ENCODE data around the gene CACNB2.
"Not testable (repeated sequence)": the region's sequence is repeated elsewhere in the genome, so short reads cannot be mapped to it uniquely, and the experiment has no call there.

CACNB2 gene

DNA sequence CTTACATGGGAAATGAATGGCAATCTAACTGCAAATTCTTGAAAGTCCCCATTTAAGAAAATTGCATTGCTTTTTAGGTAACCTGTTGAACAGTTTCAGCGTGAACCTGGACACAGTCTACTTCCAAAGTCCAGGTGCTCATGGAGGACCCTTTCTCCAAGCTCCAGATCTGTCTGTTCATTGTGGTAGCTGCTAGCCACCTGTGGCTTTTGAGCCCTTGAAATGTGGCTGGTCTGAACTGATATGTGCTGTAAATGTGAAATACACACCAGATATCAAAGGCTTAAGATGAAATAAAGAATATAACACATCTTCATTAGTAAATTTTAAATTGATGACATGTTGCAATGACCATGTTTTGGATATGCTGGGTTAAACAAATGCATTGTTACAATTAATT lies 4.2 kb downstream of the CACNB2 start:
- DNase-seq (ENCODE audit: low read depth, low spot score): no peak
- H3K27ac ChIP-seq: no peak overlapping the region

DNA sequence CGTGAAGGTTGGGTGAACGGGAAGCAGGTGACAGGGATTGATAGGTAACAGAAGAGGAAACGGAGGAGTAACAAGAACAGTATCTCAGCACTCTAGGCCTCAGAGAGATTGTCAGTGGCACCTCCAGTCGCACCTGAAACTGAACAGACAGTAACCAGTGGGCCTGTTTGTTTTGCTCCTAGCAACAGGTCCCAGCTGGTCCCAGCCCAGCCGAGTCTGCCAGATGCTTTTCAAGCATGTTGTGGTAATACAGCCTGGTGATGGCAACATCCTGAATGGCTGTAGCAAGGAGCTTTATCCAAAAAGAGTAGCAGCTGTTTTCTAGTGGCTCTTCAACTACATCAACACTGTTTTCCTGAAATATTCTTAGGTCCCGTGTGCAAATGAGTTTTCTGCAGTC lies 4.7 kb downstream of the CACNB2 start:
- DNase-seq (ENCODE audit: low read depth, low spot score): no peak
- H3K27ac ChIP-seq: no peak overlapping the region

DNA sequence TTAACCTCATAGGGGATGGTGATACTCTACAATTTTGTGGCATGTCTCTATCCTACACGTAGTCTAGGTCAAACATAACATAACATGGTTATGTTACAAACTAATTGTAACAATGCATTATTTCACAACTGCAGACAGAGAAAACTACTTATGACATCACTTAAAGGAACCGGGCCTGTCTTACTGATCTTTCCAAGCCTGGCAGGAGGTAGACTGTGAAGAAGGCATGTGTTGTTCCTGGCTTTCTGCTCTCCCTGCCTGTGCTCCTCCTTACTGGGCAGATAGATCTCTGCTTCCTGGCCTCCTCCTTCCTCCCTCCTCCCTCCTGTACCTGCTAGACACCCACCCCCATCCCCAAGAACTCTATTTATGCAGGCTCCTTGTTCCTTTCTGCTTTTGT lies 5.4 kb downstream of the CACNB2 start:
- DNase-seq (ENCODE audit: low read depth, low spot score): no peak

DNA sequence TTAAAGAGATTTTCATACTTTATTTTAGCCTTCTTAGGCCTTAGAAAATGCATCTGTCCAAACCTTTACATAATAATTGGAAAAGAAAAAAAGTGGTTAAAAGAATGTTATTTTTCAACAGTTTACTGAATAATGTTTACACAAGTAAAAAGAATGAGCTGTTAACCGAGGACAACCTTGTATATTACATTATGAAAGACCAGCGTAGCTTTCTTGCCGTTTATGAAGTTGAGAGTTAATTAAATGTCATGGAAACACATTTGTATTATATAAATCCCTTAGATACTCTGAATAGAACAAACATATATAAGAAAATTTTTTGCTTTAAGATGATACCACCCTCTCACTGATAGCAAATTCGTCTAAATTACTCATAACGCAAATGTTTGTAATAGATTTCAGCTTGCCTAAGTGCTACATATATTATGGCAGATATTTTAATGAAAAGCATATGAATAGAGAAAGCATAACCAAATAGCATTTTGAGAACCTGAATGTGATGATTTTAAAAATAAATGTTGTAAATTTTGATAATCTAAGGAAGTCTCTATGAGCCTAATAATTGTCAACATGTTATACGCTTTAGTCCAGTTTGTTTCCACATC lies 9.1 kb downstream of the CACNB2 start:
- no peak for DNase-seq (ENCODE audit: low read depth, low spot score)
- no peak overlapping the region for H3K27ac ChIP-seq

More for the DNA sequence above, 5.4 kb downstream of the CACNB2 start:
- H3K27ac ChIP-seq: no peak overlapping the region

DNA sequence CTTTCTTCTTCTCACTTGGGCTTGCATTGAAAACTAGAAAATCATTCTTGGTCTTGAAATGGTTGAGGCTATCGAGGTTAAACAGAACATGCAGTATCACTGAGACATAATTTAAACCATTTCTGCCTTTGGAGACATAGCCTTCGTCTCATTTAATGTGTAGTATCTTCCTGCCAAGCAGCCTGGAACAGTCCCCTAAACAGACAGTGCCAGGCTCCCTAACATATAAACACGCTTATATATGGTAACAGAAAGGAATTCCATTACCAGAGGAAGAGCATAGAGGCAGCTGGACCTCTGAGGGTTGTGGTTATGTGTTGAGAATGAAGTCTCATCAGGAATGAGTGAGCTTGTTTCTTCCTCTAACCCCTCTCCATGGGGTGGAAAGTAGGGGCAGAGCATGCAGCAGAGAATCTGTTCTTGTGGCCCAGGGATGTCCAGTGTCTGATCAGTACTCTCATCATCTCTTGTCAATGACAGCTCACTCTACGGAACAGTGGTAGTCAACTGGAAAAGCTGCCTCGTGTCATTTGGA lies 11.2 kb downstream of the CACNB2 start:
- no peak for DNase-seq (ENCODE audit: low read depth, low spot score)

DNA sequence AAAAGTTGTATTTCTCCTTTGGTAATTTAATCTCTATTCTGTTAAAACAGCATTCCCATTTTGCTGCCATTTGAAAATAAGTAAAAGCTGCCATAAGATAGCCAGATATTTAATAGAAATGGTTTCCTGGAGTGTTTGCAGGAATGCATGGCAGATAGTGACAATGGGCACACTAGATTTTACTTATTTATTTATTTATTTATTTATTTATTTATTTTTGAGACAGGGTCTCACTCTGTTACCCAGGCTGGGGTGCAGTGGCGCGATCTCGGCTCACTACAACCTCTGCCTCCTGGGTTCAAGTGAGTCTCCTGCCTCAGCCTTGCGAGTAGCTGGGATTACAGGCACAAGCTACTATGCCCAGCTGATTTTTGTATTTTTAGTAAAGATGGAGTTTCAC lies 13.2 kb downstream of the CACNB2 start:
- H3K27ac ChIP-seq; DNase-seq (ENCODE audit: low read depth, low spot score): not testable (repeated sequence)

More for the DNA sequence above, 11.2 kb downstream of the CACNB2 start:
- no peak overlapping the region for H3K27ac ChIP-seq

DNA sequence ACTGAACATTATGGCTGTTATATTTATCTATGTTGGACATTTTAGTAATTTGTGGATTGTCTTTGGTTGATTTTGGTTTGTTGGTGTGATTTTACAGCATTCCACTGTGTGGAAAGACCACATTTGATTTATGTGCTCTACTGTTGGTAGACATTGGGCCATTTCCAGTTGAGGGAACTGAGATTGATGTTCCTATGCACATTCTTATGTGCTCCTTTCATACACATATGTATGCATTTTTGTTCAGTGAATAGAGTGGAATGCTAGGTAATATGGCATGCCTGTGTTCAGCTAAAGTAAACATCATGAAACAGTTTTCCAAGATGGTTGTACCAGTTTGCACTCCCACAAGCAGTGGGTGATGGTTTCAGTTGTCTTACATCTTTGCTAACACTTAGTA lies 15.1 kb downstream of the CACNB2 start:
- DNase-seq (ENCODE audit: low read depth, low spot score): no peak

DNA sequence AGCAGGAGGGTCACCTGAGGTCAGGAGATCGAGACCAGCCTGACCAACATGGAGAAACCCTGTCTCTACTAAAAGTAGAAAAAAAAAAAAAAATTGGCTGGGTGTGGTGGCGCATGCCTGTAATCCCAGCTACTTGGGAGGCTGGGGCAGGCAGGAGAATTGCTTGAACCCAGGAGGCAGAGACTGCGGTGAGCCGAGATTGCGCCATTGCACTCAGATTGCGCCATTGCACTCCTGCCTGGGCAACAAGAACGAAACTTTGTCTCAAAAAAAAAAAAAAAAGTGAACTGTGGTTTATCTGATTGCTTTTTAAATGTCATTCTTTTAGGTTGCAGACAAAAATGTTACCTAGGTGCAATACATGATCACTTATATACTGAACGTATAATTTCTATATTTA lies 16.6 kb downstream of the CACNB2 start:
- not testable (repeated sequence) for H3K27ac ChIP-seq; DNase-seq (ENCODE audit: low read depth, low spot score)

More for the DNA sequence above, 15.1 kb downstream of the CACNB2 start:
- H3K27ac ChIP-seq: no peak overlapping the region

DNA sequence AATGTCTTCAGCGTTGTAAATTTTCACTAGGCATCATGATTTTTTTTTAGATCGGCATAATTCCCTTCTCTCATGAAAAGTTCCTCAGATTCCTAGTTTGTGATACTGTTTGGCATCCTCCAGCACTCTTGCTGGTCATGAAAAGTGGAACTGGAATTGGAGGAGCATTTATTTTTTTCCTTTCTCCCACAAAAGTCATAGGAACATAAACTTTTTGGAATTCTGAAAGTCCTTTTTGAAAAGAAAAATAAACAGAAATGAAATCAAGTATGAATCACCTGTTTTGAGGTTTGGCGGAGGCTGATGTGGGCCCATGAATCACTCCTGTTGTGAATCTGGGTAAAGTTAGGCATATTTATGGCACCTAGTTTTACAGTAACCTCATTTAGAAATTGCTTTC lies 17.7 kb downstream of the CACNB2 start:
- DNase-seq (ENCODE audit: low read depth, low spot score): no peak

DNA sequence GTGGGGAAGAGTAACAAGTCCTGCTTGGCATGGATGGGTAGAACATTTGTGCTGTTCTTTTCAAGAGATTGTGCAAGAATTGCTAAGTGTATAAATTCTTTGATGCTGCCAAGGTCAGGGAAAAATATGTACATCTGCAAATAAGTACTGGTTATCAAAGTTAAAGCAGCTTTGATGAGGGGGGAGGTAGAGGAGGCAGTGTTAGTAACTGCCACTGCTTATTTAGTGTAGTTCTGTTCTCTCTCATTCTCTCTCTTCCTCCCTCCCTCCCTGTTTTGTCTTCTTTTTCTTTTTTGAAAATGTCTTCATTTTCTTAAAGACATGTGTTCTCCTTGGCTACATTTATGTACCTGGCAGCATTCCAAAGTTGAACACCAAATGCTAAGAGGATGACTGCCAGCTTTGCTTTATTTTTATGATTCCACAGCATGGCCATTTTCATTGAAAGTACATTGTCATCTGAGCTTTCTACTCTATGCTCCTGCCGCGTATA lies 18.6 kb downstream of the CACNB2 start:
- H3K27ac ChIP-seq: no peak overlapping the region
- no peak for DNase-seq (ENCODE audit: low read depth, low spot score)

More for the DNA sequence above, 17.7 kb downstream of the CACNB2 start:
- H3K27ac ChIP-seq: no peak overlapping the region

DNA sequence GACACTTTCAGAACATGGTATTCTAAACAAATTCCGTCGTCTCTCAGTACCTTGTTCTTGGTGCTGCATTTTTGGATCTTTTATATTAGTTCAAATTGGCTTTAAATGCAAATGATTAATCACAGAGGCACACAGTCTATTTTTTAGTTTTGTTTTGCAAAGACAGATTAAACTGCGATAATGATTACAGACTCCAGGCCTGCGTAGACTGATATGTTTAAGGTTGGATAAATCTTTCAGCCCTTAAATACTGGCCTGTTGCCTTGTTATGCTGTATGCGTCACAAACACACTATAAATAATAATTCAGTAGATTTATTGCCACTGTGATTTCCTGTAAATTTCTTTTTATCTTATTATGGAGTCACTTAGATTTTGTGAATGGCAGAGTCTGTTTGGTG lies 19.3 kb downstream of the CACNB2 start:
- DNase-seq (ENCODE audit: low read depth, low spot score): no peak
- no peak overlapping the region for H3K27ac ChIP-seq

DNA sequence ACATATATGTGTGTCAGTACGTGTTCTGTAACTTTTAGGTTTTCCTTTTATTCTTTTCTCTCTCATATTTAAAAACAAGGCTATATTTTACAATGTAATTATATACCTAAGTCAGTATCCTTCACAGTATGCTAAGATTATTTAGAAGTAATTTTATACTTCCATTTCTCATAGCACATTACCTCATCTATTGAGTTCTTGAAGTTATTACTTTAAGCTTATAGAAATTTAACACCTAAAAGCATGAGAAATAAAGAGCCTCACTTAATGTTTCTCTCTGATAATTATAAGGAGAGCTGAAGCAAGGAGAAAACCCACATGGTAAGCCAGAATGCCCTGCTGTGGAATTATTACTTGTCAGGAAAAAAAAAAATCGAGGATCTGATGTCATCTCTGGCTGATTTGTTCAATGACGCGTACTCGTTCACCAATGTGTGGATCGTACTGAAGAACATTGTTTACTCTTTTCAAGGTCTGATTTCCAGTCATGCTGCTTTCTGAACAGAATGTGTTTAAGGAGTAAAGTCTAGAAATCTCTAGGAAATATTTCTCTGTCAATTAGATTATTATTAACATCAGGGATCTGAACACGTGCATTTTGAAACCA lies 21.9 kb downstream of the CACNB2 start:
- no peak overlapping the region for H3K27ac ChIP-seq
- no peak for DNase-seq (ENCODE audit: low read depth, low spot score)

DNA sequence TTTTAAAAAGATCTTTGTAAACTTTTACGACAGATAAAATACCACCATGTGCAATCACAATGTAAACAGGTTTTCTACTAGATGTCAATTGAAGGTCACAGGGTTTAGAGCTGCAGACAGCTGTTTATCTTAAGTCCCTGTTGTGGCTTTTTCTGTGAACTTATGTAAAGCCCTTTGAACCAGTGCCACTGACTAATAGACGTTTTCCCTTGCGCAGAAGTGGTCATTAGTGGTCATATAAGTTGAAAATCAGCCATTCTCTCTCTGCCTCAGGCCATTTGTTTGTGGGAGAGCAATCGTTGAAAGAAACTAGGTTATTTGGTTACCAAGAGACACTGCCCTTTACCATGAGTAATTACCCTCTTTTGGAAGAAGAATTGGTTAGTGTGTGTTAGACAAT lies 23.9 kb downstream of the CACNB2 start:
- no peak for DNase-seq (ENCODE audit: low read depth, low spot score)
- H3K27ac ChIP-seq: no peak overlapping the region

DNA sequence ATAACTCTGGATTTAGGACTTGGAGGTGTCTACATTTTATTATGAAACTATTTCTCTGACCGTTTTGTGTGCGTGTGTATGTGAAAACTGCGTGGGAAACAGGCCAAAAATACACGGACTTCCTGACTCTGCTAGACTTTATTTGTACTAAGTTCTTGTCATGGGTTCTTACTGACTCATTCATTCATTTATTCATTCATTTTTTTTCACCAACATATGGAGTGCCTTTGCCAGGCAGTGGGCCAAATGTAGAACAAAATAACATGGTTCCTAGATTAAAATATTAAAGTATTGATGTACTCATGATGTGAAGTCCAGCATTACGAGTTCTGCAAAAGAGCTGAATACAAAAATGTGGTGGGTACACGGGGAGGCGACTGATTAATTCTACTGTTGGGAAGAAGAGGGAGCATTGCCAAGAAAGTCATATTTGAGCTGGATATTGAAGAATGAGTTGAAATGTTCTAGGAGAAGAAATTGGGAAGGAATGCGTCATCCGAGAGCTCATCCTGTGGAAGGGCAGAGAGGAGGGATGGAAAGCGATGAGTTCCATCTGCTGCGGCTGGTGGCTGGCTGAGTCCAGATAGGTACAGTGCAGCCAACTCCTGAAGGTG lies 24.6 kb downstream of the CACNB2 start:
- no peak overlapping the region for H3K27ac ChIP-seq
- DNase-seq (ENCODE audit: low read depth, low spot score): no peak

DNA sequence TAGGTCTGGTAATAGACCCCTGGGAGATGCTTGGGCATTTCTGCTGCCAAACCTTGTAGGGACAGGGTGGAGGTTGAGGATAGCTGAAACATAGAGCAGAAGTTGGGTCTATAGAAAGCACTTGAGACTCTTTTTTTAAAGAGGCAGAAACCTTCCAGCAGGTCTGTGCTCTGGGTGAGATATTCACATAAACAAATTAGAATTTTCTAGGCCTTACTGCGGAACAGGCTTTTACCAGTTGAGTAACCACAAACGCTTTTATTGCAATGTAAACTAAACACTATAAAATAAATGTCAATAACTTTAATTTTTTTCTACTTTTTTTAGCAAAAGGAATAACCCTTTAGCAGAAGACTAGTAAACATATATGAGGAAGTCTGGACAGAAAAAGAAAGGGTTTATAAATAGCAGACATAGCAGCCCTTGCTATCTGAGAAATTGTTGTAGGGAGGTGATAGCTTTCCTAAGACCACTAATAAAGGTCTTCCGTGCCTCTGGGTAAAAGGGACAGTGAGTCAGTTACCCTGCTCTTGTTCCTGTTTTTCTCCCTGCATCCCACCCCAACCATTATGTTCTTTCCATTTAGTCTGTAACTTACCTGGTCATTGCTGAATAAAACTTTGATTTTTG lies 38.7 kb downstream of the CACNB2 start:
- no peak overlapping the region for H3K27ac ChIP-seq
- no peak for DNase-seq (ENCODE audit: low read depth, low spot score)

DNA sequence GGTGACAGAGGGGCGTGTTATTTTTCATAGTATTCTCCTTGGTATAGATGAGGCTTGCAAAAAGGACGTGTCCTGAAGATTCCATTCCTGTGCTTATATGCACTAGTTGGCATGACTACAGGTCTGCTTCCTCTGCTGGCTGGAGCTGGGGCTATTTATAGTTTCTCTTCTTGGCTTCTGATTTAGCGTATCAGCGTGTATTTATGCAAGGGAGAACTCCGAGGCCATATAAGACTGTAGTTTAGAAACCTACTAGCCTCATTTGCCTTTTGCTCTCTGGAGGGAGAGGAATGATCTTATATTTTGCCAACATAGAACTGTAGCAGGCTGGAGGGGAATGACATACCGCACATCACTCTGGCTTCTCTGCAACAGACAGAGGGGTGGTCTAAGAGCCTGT lies 39.7 kb downstream of the CACNB2 start:
- no peak overlapping the region for H3K27ac ChIP-seq
- DNase-seq (ENCODE audit: low read depth, low spot score): no peak

DNA sequence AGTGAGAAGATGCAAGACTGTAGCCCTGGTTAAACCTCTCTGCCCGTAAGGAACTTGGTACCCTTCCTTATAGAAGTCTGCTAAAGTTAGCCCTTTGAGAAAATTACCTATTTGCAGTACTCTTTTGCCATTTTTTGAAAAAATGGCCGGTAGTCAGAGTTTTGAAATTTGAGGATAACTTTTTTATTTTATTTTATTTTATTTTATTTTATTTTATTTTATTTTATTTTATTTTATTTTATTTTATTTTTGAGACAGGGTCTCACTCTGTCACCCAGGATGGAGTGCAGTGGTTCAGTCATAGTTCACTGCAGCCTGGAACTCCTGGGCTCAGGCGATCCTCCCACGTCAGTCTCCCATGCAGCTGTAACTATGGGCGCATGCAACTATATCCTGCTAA lies 41.2 kb downstream of the CACNB2 start:
- DNase-seq (ENCODE audit: low read depth, low spot score); H3K27ac ChIP-seq: not testable (repeated sequence)

DNA sequence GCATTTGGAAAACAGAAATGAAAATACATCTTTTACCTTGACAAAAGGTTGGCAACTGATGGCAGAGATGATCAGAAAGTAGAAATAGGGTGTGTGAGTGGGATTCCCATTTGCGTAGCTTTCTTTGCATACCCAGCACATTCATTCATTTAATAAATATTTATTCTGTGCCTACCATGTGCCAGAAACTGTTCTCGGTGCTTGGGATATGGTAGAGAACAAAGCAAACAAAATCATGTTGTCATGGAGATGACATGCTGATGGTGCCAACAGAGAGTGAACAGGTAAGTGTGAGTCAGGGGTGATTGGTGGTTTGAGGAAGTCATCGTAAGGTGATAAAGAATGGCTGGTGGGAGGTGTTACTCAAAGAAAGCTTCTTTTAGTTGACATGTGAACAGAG lies 45.4 kb downstream of the CACNB2 start:
- DNase-seq (ENCODE audit: low read depth, low spot score): peak; percentile 49
- H3K27ac ChIP-seq: no peak overlapping the region

DNA sequence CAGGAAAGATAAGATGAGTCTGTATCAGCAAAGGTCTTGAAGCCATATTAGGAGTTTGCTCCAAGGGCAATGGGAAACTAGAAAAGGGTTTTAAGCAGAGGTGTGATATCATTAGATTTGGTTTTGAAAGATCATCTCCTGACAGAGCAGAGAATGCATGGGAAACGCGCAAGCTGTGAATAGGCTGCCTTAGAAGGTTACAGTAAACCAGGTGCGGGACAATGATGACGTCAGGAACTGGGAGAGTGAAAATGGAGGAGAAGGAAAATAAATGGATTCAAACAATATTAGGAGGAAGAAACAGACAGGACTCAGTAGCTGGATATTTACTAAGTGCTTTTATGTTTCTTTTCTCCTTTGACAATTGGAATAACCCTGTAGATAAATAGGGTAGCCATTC lies 50.6 kb downstream of the CACNB2 start:
- H3K27ac ChIP-seq: no peak overlapping the region
- no peak for DNase-seq (ENCODE audit: low read depth, low spot score)

DNA sequence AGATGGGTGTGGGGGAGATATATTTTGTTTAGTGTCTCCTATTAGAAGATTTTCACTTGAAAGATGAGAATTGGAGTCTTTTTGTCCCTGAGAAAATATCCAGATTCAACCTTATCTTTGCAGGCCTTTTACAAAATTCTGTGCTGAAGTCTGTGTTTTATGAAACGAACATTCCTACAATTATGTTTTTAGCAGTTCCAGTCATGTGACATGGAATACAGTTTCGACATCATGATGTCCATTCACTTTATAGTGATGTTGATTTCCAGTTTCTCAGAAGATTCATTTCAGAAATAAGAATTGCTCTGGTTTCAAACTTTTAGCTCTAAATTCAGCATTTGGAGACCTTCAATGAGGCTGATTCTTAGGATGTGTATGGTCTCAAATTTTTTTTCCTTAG lies 54.4 kb downstream of the CACNB2 start:
- no peak overlapping the region for H3K27ac ChIP-seq
- no peak for DNase-seq (ENCODE audit: low read depth, low spot score)
